HG02938 (cell line): Measurements from ENCODE around the gene NR2F1-AS1.

Experiments
- ATAC-seq: cut with Tn5 transposase; IDR thresholded peaks from one replicate; pipeline ENCODE4 v1.9.1; 2021; ENCODE audit warnings: mild to moderate bottlenecking, moderate library complexity; ENCODE audit not compliant: unreplicated experiment

NR2F1-AS1 gene

DNA sequence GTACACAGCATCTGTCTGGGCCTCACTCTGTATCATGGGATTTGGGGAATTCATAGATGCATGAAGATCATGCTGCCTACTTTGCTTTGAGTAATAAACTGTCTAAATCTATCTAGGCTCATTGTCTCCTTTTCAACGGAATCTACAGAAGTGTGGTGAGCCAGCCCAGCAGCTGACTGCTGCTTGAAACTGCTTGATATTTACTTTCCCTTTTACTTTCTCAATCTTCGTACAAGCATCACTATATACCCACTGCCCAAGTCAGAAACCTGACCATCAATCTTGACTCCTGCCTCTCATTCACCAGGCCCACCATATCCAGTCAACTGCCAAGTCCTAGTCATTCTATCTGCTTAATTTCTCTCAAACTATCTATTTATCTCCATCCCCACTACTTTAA is 142.9 kb downstream of the NR2F1-AS1 start:
- ATAC-seq, result no peak

DNA sequence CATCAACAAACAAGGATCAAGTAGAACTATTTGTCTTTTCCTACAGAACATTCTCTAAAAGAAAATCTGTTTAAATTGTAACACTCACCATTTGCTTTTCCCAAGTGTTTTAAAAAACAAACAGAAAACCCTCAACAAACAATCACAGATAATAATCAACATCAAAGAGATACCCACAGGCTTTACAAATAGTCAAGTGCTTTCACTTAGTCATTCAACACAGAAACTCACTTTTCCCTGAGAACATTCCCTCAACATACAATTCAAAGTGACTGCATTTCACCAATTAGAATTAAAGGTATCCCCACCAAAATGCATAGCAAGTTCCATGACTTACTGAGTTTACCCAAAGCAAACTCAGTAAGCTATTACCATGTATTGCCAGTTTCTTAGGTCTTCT is 144.9 kb downstream of the NR2F1-AS1 start:
- ATAC-seq, result no peak

DNA sequence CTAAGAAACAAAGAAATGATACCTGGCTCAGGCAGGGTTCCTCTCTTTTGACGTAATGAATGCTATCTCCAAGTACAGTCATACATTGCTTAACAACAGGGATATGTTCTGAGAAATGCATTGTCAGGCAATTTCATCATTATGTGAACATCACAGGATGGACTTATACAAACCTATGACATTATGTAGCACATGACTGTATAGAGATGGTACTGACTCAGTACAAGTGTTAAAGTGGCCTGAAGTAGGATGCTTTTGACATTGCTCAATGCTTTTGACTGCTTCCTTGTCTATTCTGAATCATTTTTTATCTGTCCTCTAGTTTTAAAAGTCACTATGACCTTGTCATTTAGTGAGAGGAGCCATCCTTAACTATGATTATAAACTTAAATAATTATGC is 147.6 kb downstream of the NR2F1-AS1 start:
- ATAC-seq, result no peak

DNA sequence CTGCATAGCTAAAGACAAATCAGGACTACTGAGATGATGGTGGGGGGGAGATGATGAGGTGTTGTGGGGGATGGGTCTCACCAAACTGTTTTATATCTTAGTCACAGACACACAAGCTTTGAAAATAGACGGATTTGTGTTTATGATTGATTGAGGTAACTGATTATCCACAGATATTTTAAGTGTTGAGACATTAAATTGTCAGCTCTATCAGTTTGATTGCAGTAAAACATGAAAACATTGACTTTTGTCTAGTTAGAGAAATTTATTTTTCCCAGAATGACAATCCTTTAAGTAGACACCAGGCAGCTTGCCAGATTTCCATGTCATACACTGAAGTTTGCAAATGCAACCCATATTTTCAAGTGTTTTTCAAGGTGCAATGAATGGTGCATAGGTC is 149.8 kb downstream of the NR2F1-AS1 start:
- no peak for ATAC-seq

DNA sequence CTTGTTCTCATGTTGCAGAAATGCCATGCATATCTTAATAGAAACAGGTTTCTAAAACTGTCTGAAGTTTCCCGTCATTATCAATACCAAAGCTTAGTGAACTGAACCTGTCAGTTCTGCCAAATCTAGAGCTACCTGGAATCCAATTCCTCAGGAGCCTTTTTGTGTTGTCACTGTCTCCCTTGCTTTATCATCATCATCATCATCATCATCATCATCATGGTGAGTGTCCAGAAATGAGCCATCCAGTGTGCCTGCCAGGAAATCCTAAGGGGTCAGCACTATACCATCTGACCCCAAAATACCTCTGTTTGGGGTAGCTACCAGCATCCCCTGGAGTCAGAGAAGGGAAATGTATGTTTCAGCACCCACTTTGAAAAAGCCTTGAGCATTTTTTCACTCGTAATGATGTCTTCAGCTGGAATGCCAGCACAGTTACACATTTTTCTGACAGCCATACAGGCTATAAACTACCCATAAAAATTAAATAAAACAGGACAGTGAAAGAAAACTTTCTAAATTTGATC is 150.3 kb downstream of the NR2F1-AS1 start:
- ATAC-seq, result no peak

GRCh38 chr5:93430118-93430517 is 150.9 kb downstream of the NR2F1-AS1 start:
- ATAC-seq, result no peak

DNA sequence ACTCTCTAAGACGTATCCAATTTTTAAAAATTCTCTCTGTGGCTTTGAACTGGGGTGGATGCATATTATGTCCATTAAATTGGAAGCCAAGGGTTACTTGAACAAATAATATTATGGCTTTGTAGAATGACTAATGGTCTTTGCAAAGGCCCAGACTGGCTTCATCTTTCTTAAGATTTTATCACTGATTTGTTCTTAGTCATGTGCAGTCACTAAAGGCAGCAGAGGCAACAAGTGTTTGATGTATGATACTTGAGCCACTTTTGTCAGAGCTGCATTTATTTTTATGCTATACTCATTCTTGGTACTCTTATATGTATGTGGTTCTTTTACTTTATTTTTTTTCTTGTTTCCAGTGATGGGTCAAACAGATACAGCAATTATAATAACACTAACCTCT is 152.2 kb downstream of the NR2F1-AS1 start:
- no peak for ATAC-seq

- no peak for ATAC-seq
These were observed 153.7 kb downstream of the NR2F1-AS1 start for GRCh38 chr5:93427316-93427715.

DNA sequence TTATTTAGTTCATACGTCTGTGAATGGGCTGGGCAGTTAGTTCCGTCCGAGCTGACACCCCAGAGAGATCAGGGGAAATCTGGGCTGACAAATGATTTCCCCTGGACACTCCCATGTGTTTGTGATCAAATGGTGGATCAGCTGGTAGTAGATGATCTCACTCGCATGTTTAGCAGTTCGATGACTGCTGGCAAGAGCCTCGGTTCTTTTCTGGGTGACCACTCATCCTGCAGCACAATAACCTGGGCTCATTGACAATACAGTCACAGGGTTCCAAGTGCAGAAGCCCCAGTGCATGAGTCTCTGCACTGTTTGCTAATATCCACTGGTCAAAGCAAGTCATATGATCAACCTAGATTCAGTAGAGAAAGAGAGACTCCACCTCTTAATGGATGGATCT is 155.9 kb downstream of the NR2F1-AS1 start:
- no peak for ATAC-seq

GRCh38 chr5:93423300-93423699 is 157.7 kb downstream of the NR2F1-AS1 start:
- no peak for ATAC-seq

DNA sequence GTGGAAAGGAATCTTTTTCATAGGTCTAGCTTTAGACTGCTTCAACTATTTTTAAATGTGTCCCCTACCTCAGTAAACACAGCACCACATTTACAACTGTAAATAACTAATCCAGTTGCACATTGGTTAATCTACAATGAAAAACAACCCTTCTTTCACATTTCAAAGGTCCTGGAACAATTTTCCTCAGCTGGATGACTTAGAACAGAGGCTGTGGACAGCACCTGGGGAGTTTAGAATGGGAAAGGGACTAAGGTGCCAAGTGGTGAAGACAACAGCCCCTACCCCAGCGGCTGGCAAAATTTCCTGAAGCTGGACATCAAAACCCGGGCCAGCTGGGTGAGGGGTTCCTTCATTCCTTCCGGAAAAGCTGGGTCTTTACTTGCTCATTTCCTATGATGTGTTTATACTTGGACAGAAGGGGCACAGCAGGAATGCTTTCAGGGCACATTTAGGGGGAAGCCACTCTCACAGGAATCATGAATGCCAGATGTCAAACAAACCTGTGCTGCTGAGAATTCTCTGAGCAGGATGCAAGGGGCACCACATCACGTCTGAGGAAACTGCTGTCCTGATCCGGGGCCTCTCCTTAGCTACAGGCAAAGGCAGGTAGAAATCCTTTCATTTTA is 158.3 kb downstream of the NR2F1-AS1 start:
- ATAC-seq, result no peak

DNA sequence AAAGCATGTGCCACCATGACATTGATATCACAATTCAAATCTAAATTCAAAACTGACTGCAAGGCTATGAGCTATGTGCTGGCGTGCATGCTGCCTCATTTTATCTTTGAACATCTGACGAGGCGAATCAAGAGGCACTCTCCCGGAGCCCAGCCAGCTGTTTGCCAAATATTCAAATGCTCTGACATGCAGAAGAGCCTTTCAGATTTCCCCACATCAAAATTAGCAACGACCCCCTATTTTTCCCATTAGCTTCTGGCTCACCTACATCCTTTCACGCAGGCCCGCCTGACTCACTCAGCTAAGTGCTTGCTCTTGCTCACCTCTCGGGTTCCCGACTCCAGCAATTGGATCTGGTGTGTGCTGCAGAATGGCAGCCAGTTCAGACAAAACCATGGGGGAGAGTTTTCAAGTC is 159.0 kb downstream of the NR2F1-AS1 start:
- ATAC-seq, result no peak

DNA sequence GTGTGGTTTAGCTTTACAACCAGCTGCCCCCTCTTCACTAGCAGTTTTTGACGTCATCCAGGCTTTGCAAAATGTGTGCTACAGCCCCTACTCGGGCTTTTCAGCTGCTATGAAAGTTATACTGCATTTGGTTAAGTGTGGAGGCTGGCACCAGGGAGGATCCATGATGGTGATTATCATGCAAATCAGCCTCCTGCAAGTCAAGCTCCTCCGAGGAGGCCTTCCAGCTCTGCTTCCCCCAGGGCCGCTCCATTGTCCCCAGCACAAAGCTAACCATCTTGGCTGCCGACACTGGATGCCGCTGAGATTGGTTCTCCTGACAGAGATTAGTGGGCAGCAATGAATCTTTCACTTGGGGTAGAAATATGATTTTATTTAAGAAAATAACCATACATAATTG is 159.6 kb downstream of the NR2F1-AS1 start:
- no peak for ATAC-seq

DNA sequence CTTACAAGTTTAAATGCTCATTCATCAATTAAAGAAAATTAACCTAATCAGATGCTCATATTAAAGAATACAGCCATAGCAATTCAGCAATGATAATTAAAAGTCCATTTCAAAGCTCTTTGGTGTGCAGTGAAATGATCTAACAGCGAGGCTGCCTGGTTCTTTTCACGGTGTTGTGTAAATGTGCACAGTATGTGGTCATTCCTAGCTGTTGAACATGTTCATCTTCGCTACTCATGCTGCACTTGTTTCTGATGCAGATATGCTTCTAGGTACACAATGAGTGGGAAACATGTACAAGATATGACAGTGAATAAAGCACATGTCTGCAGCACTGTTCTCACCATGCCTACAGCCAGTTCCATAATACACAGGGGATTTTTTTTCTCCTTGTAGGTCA is 163.5 kb downstream of the NR2F1-AS1 start:
- ATAC-seq, result no peak

GRCh38 chr5:93415819-93416218 is 165.2 kb downstream of the NR2F1-AS1 start:
- no peak for ATAC-seq

- ATAC-seq, result no peak
These were observed 169.3 kb downstream of the NR2F1-AS1 start for GRCh38 chr5:93411716-93412115.

- no peak for ATAC-seq
These were observed 171.3 kb downstream of the NR2F1-AS1 start for GRCh38 chr5:93409691-93410090.

GRCh38 chr5:93407454-93407853 is 173.6 kb downstream of the NR2F1-AS1 start:
- no peak for ATAC-seq

- ATAC-seq, result no peak
These were observed 174.0 kb downstream of the NR2F1-AS1 start for GRCh38 chr5:93406971-93407401.

GRCh38 chr5:93404246-93404645 is 176.8 kb downstream of the NR2F1-AS1 start:
- ATAC-seq, result no peak

DNA sequence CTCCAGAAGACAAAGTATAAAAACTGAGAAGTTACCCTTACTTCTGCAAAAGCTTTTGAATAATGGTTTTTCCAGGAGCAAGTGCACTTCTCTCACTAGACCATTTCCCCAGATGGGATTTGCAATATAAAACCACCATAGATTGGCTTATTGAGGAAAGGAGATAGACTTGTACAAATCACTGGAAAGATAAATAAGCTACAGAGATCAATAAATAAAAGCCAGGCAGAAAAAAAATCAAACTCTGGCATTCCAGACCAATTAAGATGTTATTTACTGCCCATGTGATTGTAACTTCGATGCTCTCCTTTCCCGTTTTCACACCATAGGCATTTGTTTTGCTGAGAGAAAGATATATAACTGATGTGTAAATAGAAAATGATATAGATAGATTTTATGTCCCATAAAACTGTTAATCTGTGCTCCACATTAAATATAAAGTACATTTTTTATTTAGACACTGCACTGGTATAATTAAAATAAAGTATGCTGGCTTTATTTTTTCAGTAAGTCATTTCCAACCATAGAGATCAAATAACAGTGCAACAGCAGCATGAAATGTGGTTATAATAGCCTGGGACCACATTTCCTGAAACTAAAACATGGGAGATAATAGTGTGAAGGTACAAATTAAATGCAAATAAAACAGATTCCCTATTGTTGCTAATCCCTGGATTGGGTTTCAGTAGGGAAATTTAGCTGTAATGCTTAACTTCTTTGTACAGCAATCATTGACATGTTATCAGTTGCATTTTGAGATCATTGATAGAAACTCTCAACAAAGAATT is 177.7 kb downstream of the NR2F1-AS1 start:
- ATAC-seq, result no peak

GRCh38 chr5:93402451-93402850 is 178.6 kb downstream of the NR2F1-AS1 start:
- ATAC-seq, result no peak
